Neutrophil (primary cell): Measurements from ENCODE around the gene ABR.

ENCODE experiments used
- H3K27ac ChIP-seq: fragments of 200-600 bp; sonication (generic); 2 replicates; pipeline ENCODE4 v1.5.1; 2016; ENCODE audit warnings: mild to moderate bottlenecking, moderate library complexity
- H3K27me3 ChIP-seq: fragments of 200-600 bp; sonication (generic); 2 replicates; pipeline ENCODE4 v1.6.0; 2016; ENCODE audit warnings: mild to moderate bottlenecking
- H3K36me3 ChIP-seq: fragments of 200-600 bp; sonication (generic); 2 replicates; pipeline ENCODE4 v1.5.1; 2017
- H3K4me1 ChIP-seq, 2 experiments: fragments of 200-600 bp in 1 of 2; sonication (generic) in 1 of 2; 1 replicate in 1 of 2; 2 replicates in 1 of 2; pipeline versions ENCODE4 v1.5.1 to v1.6.1; 2013 to 2016; ENCODE audit warnings: low read depth in 1 of 2, low read length in 1 of 2, mild to moderate bottlenecking in 1 of 2, moderate library complexity in 1 of 2; ENCODE audit not compliant: control insufficient read depth in 1 of 2, insufficient read depth in 1 of 2
- H3K4me3 ChIP-seq, 2 experiments: fragments of 200-600 bp in 1 of 2; sonication (generic) in 1 of 2; 1 replicate in 1 of 2; 2 replicates in 1 of 2; pipeline ENCODE4 v1.5.1; 2013 to 2016; ENCODE audit warnings: low read depth in 1 of 2, low read length in 1 of 2, mild to moderate bottlenecking in 1 of 2, moderate library complexity in 1 of 2
- H3K9me3 ChIP-seq: fragments of 200-600 bp; sonication (generic); 2 replicates; pipeline ENCODE4 v1.5.1; 2016
- CTCF ChIP-seq: fragments of 200-600 bp; sonication (generic); IDR thresholded peaks from 2 replicates; pipeline ENCODE4 v1.5.1; 2016; ENCODE audit warnings: antibody characterized with exemption

Gene ABR

GRCh38 chr17:1177016-1177700 is 2.6 kb downstream of the ABR start:
- H3K4me3 ChIP-seq: no peak overlapping the region
- peaks cover 0 to 14% of the 10 kb centered on the region in 2 experiments for H3K4me1 ChIP-seq
- H3K27ac ChIP-seq: no peak overlapping the region
- H3K27me3 ChIP-seq: peaks cover 61% of the 10 kb centered on the region
- no peaks in the 10 kb centered on the region for H3K9me3 ChIP-seq
- H3K36me3 ChIP-seq: no peaks in the 10 kb centered on the region
- no peak for TF ChIP-seq CTCF

GRCh38 chr17:1174263-1174880 is 5.4 kb downstream of the ABR start:
- Histone ChIP-seq H3K9me3 (no peaks in the 10 kb centered on the region), H3K36me3 (no peaks in the 10 kb centered on the region), H3K27me3 (peaks cover 33% of the 10 kb centered on the region), H3K27ac (no peak overlapping the region), H3K4me3 (no peak overlapping the region), H3K4me1 (peaks cover 0 to 7% of the 10 kb centered on the region in 2 experiments)
- TF ChIP-seq CTCF: no peak

- Histone ChIP-seq H3K4me3 (no peak overlapping the region), H3K9me3 (no peaks in the 10 kb centered on the region), H3K4me1 (no peaks in the 10 kb centered on the region), H3K27me3 (peaks cover 26% of the 10 kb centered on the region), H3K27ac (no peak overlapping the region), H3K36me3 (no peaks in the 10 kb centered on the region)
- TF ChIP-seq CTCF: no peak
Measured at GRCh38 chr17:1173432-1174262, 6.1 kb downstream of the ABR start.

GRCh38 chr17:1171953-1172352 is 7.8 kb downstream of the ABR start:
- Histone ChIP-seq H3K4me3 (no peak overlapping the region), H3K27me3 (peaks cover 9% of the 10 kb centered on the region), H3K9me3 (no peaks in the 10 kb centered on the region)

GRCh38 chr17:1170739-1171138 is 9.0 kb downstream of the ABR start:
- H3K4me3 ChIP-seq: no peak overlapping the region
- no peak for TF ChIP-seq CTCF
- H3K9me3 ChIP-seq: no peaks in the 10 kb centered on the region
- H3K27me3 ChIP-seq: no peaks in the 10 kb centered on the region
- H3K36me3 ChIP-seq: no peaks in the 10 kb centered on the region
- no peak overlapping the region for H3K27ac ChIP-seq
- no peaks in the 10 kb centered on the region for H3K4me1 ChIP-seq

More at GRCh38 chr17:1171953-1172352, 7.8 kb downstream of the ABR start:
- Histone ChIP-seq H3K27ac (no peak overlapping the region), H3K4me1 (no peaks in the 10 kb centered on the region), H3K36me3 (no peaks in the 10 kb centered on the region)
- TF ChIP-seq CTCF: no peak
